NCI-H345 treated with DMSO at 0.1 percent for 48 hours (cell line): Measurements from ENCODE around the gene PLXNA2.

Experiments used
- DNase-seq: peaks from one replicate; lab custom pipeline; 2025; ENCODE audit not compliant: unreplicated experiment; lab: John Stamatoyannopoulos, UW

The PLXNA2 gene

DNA sequence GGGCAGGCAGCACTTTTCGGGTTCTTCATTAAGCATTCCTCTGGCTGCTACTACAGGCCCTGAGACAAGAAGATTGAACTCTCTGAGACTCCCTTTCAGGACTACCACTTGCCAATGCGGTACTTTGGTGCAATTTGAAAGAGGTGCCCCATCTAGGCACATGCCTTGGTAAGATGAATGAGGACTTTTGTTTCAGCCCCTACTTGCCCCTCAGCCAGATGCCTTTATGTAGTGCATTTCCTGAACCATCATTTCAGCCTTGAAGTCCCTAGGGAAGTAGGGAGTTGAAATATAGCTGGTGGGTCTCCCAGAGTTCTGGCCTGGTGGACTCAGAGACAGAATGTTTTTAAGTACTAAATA, 123.8 kb downstream of the PLXNA2 start:
- DNase-seq, result no peak

DNA sequence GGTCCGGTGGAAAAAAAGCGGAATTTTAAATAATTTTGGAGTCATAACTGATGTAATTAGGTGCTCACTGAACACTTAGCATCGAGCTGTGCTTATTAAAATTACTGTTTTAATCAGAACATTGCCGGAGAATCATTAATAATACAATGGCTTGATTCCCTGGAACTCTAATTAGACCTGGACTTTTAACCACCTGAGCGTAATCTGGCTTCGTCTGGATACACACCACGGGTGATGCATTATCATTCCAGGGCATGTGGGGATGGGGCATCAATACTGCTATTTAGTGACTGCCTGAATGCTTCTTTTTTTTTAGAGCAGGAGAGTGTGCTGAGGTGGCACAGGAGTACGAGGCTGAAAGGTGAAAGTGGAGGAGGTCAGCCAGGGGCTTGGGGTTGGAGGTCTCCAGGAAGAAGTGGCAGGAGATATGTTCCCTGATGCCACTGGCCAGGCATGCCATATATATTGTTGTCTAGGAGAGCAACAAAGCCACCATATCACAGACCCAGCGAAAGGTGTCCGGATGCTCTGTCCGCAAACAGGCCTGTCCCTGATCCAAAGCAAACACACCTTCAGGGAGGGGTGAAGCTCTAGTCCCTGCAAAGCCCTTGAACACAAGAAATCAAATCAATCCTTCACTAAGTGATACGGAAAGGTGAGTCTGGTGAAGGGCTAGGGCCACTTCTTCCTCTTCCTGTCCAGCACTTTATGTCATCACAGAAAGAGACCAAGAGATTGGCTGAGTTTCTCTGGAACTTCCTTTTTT, 125.2 kb downstream of the PLXNA2 start:
- no peak for DNase-seq

DNA sequence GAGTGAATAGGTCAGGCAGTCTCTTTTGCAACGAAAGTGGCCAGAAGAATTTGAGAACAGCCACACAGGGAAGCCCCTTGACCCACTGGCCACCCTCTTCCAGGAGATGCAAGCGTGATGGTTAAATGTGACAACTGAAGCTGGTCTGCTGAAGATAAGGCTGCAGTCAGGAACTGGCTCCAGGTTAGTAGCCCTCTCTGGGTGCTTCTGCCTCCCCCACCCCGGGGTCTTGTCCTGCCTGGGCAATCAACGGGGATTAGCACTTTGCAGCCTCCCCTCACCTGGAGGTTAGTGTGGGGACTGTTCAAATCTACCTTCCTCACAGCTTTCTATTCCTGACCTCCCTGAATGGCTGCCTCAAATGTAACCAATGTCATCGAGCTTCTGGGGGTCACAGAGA, 125.9 kb downstream of the PLXNA2 start:
- no peak for DNase-seq

DNA sequence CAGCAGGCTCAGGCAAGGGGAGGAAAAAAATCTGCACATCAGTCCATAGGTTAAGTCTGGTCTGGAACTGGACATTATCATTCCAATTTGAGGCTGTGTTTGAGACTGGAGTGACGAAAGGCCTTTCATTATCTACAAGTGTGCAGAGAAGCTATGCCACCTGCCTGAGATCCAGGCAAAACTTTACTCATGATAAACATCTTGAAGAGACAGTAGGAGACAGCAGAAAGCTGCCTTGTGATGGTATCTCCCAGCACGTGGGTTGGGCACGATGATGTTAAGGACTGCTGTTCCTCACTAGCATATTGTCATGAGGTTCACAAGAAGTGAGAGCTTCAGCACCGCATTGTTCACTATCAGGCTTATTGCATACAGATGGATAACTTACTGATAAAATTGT, 126.4 kb downstream of the PLXNA2 start:
- DNase-seq, result no peak

DNA sequence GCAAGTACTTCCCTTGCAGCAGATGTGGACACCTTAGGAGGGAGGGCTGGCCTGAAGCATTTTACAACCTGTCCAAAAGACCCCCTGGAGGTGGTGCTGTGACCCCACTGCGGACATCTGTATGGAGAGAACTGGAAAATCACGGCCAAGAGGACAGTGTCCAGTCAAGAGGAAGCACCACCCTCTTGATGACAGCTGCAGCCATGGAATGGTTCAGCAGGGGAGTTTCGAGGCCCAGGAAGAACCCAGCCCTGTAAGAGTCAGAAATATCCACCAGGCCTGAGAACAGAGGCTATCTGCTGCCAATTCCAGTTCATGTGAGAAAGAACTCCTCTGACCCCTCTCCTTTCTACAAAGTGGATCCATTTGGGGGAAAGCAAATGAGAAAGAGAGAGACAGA, 126.8 kb downstream of the PLXNA2 start:
- DNase-seq, result no peak

DNA sequence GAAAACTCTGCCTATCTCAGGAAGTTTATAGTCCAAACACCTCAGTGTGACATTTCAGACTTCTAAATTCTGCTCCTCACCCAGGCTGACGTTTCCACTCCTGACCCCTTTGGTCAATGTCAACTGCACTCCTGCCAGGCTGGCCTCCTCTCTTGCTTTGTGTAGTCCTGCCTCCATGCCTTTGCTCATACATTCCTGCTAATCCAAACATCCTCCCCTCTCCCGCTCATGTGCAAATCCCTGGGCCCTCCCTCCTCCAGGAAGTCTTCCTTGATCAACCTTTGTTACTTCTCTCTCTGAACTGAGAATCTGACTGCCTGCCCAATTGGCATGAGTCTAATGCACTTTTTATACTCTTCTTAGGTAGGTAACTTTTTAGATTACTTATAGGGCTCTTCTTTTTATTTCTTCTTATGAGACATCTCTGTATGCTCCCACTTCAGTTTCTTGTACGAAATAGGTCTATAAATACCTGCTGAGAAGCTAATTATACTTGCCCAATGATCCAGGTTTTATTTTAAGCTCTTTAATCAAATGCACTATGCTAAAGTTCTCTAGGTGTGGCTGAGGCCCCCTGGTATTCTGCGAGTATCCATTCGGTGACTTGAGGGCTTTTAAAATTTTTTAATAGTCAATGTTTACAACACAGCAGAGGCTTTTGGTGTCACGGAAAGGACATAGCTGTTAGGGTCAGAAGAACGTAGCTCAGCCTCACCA, 128.1 kb downstream of the PLXNA2 start:
- DNase-seq, result no peak

DNA sequence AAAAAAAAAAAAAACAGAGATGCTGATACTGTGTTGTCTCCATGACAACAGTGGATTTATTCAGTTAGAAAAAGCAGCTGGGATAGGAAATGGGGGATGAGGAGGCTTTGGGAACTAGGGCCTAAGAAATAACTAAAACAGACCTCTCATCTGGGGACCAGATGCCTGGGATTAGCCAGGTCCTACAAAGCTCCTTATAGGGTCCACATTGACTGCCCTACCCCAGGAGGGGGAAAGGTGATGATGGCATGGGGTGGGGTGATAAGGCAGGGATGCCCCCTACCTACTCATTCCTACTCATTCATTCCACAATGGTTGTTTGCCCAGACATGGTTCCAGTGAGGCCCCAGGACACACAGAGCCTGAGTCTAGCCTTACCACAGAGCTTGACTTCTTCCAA, 131.2 kb downstream of the PLXNA2 start:
- DNase-seq, result no peak

DNA sequence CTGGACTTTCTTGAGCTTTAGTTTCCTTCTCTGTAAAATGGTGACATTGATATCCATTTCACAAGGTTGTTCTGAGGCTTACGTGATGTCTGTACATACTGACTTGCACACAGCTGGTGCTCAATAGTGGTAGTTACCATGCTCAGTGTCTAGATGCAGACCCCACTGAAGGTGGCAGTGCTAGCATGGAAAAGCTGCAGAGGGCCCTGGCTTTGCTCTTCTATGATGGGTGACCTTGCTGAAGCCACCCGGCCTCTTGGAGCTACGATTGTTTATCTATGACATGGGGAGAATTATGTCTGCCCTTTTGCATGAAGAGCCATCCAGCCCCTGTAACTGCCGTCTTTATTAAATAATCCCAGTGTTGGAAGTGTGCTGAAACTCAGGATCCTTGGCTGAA, 131.8 kb downstream of the PLXNA2 start:
- no peak for DNase-seq

DNA sequence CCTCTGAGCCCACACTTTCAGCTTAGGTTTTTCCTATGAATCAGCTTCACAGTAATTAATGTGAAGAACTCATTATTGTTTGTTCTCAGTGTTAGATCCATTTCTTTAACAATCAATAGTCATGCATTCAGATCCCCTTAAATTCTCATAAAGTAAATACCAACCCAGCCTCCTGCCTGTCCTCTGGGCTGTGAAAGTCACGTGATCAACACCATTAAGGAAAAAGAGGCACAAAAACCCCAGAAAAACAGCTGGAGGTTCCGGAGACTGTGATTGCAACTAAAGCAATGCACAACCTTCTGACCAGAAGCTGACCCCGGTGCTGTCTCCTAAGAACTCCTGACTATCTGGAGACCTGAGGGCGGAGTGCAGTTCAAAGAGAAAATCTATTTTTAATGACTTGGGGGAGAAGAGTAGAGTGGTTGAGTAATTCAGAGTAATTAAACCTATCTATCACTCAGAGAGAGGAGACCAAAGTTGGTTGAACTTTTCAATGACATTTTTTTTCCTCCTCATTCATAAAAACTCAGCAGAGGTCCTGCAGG, 132.5 kb downstream of the PLXNA2 start:
- no peak for DNase-seq

DNA sequence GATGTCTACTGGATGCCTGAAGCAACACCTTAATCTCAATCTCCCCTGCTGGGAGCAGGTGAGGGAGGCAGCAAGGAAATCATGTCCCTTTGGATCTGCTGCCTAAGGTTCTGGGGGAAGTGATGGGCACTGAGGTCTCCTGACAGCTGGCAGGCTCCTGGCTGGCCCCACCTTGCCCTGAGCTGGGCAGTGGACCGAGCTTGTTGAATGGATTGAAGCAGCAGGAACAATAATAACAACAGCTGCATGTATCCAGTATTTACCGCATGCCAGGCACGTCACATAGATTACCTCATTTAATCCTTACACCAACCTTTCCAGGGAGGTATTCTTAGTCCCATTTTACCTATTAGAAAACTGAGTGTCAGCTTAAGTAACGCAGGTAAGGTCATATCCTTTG, 133.9 kb downstream of the PLXNA2 start:
- no peak for DNase-seq

DNA sequence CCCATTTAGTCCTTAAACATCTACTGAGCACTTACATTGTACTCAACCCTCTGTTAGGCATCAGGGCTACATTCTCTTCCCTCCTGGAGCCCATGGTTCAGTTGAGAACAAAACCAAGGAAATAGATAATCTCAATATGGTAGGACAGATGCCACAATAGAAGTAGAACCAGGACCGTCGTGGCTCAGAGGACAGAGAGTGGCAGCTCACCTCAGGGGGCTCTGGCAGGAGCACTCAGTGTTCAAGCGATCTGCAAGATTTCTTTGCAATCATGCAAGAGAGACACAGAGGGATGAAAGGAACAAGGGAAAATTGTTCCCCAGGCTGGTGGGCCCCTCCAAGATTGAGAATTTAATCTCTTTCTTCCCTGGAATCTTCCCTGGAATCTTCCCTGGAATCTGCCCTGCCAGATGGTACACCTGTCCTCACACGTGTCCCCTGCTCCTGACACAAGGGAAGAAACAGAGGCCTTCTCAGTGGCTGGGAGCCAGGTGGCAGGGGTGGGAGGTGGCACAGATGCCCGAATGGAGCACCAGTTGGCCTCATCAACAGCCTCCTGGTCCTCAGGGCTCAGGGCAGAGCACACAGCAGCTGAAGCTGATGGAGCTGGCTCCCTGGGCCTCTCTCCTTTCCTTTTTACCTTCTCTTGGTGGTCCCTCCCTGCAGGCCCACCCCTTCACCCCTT, 135.4 kb downstream of the PLXNA2 start:
- peak; percentile 54 for DNase-seq

DNA sequence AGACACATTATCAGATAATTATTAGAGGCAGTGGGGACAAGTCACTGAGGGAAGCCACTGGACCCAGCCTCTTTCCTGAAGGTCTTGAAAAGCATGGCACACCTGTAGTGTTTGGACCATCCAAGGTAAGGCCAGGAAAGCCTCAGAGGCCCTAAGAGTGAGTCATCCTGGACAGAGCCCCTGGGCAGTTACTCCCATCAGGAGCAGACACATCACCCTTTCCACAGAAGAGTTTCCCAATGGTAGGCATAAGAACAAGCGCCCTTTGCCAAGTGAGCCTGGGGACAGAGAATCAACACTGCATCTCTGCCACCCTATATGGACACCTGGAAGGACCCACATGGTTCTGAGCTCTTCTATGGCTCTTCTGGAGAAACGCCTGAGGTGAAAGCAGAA, 136.0 kb downstream of the PLXNA2 start:
- peak; percentile 54 for DNase-seq

DNA sequence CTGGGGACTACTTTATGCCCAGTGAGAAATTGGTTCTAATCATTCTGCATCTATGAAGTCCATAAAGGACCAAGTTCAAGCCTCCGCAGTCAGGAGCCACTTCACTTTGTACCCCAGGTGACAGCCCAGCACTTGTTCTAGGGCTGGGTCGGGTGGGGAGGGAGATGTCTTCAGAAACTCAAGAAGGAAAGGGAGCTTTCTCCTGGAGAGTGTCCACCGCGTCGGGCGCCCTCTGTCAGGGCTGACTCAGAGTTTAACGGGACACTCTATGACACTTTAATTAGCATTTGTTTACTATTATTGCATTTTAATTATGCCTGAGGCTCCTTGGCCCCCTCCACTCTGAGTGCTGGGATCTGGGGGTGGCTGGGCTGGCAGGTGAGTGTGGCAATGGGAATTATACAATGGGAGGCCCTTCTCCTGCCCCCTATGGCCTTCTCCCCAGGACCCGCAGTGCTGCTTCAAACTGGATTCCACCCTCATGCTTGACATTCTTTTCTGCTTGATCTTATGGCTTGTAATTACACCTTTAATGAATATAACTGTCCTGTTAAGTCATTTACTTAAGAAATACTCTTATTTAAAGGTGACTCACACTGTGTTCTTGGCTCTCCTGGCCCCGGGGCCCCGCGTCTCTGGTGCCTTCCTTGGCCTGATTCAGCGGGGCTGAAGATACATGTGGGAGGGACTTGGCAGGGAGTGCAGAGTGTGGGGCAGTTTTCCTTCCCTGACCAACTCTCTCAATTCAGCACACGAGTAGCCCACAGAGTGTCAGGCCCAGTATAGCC, 136.6 kb downstream of the PLXNA2 start:
- DNase-seq, result no peak

DNA sequence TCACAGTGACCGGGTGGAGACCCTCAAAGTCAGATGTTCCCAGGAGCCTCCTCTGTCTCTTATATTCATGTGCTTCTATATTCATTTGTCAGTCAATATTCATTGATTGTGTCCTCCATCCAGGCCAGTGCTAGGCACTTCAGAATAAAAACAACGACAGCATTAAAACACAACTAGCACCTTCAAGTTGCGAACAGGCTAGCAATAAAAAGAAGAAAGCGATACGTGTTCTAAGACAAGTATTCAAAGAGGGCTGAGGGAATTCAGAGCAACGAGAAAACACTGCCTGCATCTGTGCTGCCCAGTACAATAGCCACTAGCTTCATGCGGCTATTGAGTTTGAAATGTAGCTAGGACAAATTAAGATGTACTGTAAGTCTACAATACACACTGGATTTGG, 138.0 kb downstream of the PLXNA2 start:
- no peak for DNase-seq

DNA sequence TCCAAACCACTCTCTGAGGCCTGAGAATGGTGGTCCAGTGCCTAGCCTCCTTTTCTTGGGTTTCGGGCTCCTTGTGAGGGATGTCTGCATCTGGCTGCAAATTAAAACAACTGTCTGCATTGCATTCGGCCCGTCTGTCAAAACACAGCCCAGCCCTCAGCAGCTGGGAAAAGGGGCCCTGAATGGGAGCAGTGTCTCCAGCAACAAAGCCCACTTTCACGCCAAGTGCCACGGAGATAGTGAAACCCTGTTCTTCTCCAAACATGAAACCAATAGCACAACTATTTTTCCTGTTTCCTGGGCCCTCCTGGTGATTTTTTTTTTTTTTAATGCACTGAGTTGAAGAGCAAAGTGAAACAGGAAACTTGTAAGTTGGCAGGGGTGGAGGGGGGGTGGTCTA, 138.4 kb downstream of the PLXNA2 start:
- DNase-seq, result no peak

DNA sequence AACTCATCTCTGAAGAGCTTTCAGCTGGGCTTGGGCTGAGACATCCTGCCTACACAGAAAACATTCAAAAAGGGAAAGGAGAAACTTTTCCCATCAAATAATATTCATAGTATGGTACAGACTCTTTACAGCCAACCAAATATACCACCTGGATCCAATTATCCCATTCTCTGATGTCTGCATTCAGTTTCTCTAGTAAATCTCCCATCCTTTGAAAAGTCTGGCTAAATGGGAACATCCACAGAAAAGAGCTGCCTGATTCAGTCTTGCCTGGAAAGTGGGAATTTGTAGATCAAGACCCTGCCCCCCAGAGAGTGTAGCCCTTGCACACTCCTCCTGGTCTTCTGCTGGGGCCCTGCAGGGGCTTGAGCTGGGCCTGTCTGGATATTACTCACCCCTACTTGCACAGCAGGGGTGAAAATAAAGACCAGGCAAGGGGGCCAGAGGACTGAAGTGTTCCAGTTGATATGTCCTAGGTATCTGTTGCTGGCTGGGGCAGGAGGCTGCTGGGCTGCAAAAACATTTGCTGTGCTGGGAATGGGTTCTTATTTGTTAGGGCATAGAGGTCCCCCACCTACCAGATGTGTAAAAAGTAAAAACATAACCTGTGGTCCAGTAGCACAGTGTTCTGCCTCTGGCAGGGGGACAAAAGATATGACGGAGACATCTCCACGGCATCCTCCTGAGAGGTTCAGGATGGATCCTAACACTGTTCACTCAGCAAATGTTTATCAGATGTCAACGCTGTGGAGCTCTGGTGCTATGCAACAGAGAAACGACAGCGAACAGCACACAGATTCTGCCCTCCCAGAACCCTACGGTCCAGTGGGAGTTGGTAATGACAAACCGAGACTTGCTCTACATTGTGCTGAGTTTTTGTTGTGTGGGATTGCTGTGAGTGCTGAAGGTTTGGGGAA, 140.3 kb downstream of the PLXNA2 start:
- no peak for DNase-seq

DNA sequence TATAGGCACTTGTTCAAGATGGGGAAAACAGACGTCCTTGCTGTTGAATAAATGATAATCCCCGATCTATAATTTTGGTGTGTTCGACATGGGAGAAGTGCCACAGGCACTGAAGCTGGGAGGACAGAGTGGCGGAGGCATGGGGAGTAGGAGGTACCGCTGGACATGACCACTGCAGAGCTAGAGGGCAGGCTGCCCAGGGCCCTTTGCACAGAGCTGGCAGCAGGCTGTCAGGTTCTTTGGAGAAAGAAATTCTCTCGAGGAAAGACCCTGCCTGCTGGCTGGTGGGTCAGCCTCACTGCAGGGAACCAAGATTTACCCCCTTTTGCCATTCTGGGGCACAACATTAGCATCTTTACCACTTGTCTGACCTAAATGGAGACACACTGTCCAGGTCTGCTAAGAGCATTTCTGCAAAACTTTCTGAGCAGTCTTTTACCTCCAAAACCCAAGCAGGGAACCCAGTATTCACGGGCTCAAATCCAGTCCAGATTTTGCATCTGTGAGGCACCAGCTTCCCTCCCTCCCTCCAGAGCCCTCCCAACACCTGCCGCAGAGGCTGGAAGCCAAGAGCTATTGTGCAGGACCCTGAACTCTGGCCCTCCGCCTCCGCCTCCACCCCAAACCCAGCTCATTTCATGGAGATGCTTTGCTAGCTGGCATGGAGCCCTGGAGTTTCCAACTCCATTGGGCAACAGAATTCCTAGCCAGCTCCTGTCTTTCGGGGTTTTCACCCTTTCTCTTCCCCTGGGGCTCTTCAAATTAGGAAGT, 142.3 kb downstream of the PLXNA2 start:
- DNase-seq, result peak; percentile 84

DNA sequence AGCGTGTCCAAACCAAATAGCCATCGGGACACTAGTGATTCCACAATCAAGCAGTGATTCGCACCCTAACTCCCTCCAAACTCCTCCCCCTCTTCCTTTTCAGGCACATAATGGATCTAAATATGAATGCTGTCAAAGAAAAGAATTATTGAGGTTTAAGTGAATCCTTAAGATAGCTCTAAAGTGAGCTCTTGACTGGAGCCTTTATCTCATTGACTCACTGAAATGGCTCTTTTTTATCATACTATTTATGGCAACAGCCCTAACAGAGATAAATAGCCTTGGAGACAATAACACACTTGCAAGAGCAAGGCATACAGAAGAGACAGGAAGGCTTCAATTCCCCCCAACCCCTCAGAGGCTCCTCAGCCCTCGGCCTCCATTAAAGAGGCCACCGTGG, 143.3 kb downstream of the PLXNA2 start:
- DNase-seq, result peak; percentile 75

DNA sequence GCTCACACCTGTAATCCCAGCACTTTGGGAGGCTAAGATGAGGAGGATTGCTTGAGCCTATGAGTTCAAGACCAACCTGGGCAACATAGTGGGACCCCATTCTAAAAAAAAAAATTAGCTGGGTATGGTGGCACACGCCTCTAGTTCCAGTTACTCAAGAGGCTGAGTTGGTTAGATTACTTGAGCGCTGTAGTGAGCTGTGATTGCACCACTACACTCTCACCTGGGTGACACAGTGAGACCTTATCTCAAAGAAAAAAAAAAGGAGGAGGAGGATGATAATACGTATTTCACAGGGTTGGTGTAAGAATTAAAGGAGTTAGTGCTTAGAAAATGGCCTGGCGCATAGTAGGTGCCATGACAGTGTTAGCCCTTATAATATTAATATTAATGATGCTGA, 144.1 kb downstream of the PLXNA2 start:
- DNase-seq, result no peak
